GM23338 (cell line): ENCODE data around the gene ERCC6L.

Source experiments
- CREB1 ChIP-seq: fragments of 250-450 bp; sonication (Bioruptor Pico); IDR thresholded peaks from 2 replicates; pipeline ENCODE4 v1.5.0; 2020; ENCODE audit warnings: low read depth, mild to moderate bottlenecking, moderate library complexity
- EZH2 ChIP-seq: fragments of 200-600 bp; sonication (generic); IDR thresholded peaks from one replicate; pipeline ENCODE4 v1.8.0; 2017; ENCODE audit warnings: antibody characterized with exemption, mild to moderate bottlenecking, low read depth; ENCODE audit not compliant: unreplicated experiment
- EZH2phosphoT487 ChIP-seq: fragments of 200-600 bp; sonication (generic); IDR thresholded peaks from one replicate; pipeline ENCODE4 v1.8.1; 2018; ENCODE audit warnings: antibody characterized with exemption; ENCODE audit not compliant: unreplicated experiment
- JUNB ChIP-seq: IDR thresholded peaks from one replicate; pipeline ENCODE4 v1.6.1; 2016; ENCODE audit warnings: antibody characterized with exemption; ENCODE audit not compliant: unreplicated experiment
- NANOG ChIP-seq: IDR thresholded peaks from 2 replicates; pipeline ENCODE4 v1.6.1; 2016; ENCODE audit warnings: antibody characterized with exemption, borderline replicate concordance
- POLR2AphosphoS5 ChIP-seq: IDR thresholded peaks from 2 replicates; pipeline ENCODE4 v1.6.1; 2016; ENCODE audit warnings: antibody characterized with exemption, low read depth
- STAT1 ChIP-seq: IDR thresholded peaks from one replicate; pipeline ENCODE4 v1.6.1; 2016; ENCODE audit warnings: antibody characterized with exemption; ENCODE audit not compliant: unreplicated experiment
- TF ChIP-seq, protein P1 (sequence below), 2 experiments: fragments of 200-600 bp in 1 of 2; sonication (generic) in 1 of 2; conservative IDR thresholded peaks; 2 replicates each; pipeline versions ENCODE4 v1.5.1 to v1.6.1; 2016 to 2017; ENCODE audit warnings: antibody characterized with exemption in 2 of 2, low read depth in 2 of 2, mild to moderate bottlenecking in 2 of 2, moderate library complexity in 1 of 2
- TF ChIP-seq, protein P2 (sequence below): IDR thresholded peaks from one replicate; pipeline ENCODE4 v1.6.1; 2018; ENCODE audit warnings: antibody characterized with exemption; ENCODE audit not compliant: unreplicated experiment

GRCh38 chrX:72238721-72239475, at the start of gene ERCC6L:
- TF ChIP-seq, protein P1, sequence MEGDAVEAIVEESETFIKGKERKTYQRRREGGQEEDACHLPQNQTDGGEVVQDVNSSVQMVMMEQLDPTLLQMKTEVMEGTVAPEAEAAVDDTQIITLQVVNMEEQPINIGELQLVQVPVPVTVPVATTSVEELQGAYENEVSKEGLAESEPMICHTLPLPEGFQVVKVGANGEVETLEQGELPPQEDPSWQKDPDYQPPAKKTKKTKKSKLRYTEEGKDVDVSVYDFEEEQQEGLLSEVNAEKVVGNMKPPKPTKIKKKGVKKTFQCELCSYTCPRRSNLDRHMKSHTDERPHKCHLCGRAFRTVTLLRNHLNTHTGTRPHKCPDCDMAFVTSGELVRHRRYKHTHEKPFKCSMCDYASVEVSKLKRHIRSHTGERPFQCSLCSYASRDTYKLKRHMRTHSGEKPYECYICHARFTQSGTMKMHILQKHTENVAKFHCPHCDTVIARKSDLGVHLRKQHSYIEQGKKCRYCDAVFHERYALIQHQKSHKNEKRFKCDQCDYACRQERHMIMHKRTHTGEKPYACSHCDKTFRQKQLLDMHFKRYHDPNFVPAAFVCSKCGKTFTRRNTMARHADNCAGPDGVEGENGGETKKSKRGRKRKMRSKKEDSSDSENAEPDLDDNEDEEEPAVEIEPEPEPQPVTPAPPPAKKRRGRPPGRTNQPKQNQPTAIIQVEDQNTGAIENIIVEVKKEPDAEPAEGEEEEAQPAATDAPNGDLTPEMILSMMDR (conservative IDR thresholded peaks at IDR 0.05; ENCODE audit: low read depth in 2 of 2) = no peak
- TF ChIP-seq POLR2AphosphoS5 (peak; percentile 95), EZH2phosphoT487 (no peak), CREB1 (CRISPR knock-in tag) (peak; percentile 40), EZH2 (no peak), JUNB (no peak), NANOG (no peak), STAT1 (no peak)
- TF ChIP-seq, protein P2, sequence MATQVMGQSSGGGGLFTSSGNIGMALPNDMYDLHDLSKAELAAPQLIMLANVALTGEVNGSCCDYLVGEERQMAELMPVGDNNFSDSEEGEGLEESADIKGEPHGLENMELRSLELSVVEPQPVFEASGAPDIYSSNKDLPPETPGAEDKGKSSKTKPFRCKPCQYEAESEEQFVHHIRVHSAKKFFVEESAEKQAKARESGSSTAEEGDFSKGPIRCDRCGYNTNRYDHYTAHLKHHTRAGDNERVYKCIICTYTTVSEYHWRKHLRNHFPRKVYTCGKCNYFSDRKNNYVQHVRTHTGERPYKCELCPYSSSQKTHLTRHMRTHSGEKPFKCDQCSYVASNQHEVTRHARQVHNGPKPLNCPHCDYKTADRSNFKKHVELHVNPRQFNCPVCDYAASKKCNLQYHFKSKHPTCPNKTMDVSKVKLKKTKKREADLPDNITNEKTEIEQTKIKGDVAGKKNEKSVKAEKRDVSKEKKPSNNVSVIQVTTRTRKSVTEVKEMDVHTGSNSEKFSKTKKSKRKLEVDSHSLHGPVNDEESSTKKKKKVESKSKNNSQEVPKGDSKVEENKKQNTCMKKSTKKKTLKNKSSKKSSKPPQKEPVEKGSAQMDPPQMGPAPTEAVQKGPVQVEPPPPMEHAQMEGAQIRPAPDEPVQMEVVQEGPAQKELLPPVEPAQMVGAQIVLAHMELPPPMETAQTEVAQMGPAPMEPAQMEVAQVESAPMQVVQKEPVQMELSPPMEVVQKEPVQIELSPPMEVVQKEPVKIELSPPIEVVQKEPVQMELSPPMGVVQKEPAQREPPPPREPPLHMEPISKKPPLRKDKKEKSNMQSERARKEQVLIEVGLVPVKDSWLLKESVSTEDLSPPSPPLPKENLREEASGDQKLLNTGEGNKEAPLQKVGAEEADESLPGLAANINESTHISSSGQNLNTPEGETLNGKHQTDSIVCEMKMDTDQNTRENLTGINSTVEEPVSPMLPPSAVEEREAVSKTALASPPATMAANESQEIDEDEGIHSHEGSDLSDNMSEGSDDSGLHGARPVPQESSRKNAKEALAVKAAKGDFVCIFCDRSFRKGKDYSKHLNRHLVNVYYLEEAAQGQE = no peak
